ENCODE results near the gene LAMA3. TPM values are rescaled to one million over a fixed set of nuclear protein-coding genes. Genes with fewer than 3 reads are reported as not detected.

LAMA3 gene
- total RNA-seq, 2 donors from 2014 or later: 31.9 to 41.3 TPM

DNA sequence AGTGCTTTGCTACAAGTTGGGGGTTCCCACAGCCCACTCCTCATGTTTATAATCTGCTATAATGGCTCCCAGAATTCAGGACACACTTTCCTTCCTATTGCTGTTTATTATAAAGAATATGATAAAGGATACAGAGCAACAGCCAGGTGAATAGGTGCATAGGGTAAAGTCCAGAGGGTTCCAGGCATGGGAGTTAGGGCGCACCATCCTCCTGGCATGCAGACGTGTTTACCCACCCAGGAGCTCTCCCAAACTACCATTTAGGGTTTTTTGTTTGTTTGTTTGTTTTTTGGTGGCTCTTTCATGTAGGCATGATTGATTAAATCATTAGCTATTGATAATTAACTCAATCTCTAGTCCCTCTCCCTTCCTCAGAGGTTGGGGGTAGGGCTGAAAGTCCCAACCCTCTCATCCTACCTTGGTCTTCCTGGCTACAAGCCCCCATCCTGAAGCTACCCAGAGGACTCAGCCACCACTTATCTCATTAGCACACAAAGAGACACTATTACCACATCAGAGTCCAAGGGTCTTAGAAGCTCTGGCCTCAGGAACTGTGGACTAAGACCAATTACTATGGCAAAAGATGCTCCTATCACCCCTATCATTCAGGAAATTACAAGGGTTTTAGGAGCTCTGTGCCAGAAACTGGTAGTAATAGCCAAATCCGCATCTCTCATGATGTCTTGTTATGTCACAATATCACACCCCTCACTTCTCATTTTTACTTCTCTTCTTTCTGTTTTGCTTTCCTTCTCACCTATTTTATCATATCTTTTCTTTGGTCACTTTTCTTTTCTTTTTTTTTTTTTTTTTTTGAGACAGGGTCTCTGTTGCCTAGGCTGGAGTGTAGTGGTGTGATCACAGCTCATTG, 170.4 kb downstream of the LAMA3 start:
- H3K27me3 ChIP-seq: no peaks in the 10 kb centered on the region
- no peak overlapping the region for H3K27ac ChIP-seq
- DNase-seq: no peak
- no peaks in the 10 kb centered on the region for H3K9me3 ChIP-seq
- TF ChIP-seq, protein P1, sequence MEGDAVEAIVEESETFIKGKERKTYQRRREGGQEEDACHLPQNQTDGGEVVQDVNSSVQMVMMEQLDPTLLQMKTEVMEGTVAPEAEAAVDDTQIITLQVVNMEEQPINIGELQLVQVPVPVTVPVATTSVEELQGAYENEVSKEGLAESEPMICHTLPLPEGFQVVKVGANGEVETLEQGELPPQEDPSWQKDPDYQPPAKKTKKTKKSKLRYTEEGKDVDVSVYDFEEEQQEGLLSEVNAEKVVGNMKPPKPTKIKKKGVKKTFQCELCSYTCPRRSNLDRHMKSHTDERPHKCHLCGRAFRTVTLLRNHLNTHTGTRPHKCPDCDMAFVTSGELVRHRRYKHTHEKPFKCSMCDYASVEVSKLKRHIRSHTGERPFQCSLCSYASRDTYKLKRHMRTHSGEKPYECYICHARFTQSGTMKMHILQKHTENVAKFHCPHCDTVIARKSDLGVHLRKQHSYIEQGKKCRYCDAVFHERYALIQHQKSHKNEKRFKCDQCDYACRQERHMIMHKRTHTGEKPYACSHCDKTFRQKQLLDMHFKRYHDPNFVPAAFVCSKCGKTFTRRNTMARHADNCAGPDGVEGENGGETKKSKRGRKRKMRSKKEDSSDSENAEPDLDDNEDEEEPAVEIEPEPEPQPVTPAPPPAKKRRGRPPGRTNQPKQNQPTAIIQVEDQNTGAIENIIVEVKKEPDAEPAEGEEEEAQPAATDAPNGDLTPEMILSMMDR (IDR thresholded peaks at IDR 0.05): no peak
- intact Hi-C loops (cut with DNase I): no loop called here
- H3K4me3 ChIP-seq: no peak overlapping the region
- H3K36me3 ChIP-seq: no peaks in the 10 kb centered on the region
- H3K4me1 ChIP-seq: no peaks in the 10 kb centered on the region
- H3K9ac ChIP-seq (ENCODE audit: low read depth in 2 of 2, low read length in 2 of 2): no peak overlapping the region

DNA sequence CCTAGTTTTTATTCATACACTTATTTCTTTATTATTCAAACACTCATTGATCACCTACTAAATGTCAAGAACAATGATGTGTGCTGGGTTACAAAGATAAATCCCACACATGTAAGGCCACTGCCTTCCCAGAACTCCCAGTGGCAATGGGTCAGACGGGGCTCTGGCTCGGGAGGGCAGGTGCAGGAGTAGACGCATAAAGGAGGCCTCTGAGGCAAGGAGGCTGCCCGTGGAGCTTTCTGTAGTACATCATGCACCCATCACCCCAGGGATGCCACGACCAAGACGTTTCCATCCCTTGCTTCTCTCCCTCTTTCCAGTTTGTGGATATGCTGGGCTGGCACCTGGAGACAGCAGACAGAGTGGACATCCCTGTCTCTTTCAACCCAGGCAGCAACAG, 172.1 kb downstream of the LAMA3 start:
- TF ChIP-seq, protein P1 (IDR thresholded peaks at IDR 0.05): no peak
- Histone ChIP-seq H3K4me1 (no peaks in the 10 kb centered on the region), H3K9ac (ENCODE audit: low read depth in 2 of 2, low read length in 2 of 2) (no peak overlapping the region), H3K4me3 (no peak overlapping the region), H3K36me3 (no peaks in the 10 kb centered on the region), H3K27ac (no peak overlapping the region), H3K27me3 (no peaks in the 10 kb centered on the region), H3K9me3 (no peaks in the 10 kb centered on the region)
- no peak for DNase-seq
- intact Hi-C loops (cut with DNase I): no loop called here

GRCh38 chr18:23861805-23862470, 172.7 kb downstream of the LAMA3 start:
- no peak overlapping the region for H3K4me3 ChIP-seq
- DNase-seq: no peak
- H3K27me3 ChIP-seq: no peaks in the 10 kb centered on the region
- no peak overlapping the region for H3K27ac ChIP-seq
- no peaks in the 10 kb centered on the region for H3K36me3 ChIP-seq
- TF ChIP-seq, protein P1 (IDR thresholded peaks at IDR 0.05): no peak
- H3K9me3 ChIP-seq: no peaks in the 10 kb centered on the region
- intact Hi-C loops (cut with DNase I): no loop called here
- H3K4me1 ChIP-seq: no peaks in the 10 kb centered on the region
- H3K9ac ChIP-seq (ENCODE audit: low read depth in 2 of 2, low read length in 2 of 2): no peak overlapping the region

- TF ChIP-seq, protein P1 (IDR thresholded peaks at IDR 0.05): no peak
- H3K36me3 ChIP-seq: no peaks in the 10 kb centered on the region
- no peak overlapping the region for H3K27ac ChIP-seq
Observed at GRCh38 chr18:23864624-23865023, 175.4 kb downstream of the LAMA3 start.

GRCh38 chr18:23867006-23867405, 177.8 kb downstream of the LAMA3 start:
- Histone ChIP-seq H3K27ac (no peak overlapping the region), H3K9me3 (no peaks in the 10 kb centered on the region), H3K36me3 (no peaks in the 10 kb centered on the region), H3K9ac (ENCODE audit: low read depth in 2 of 2, low read length in 2 of 2) (no peak overlapping the region), H3K4me3 (no peak overlapping the region), H3K4me1 (no peaks in the 10 kb centered on the region), H3K27me3 (no peaks in the 10 kb centered on the region)
- TF ChIP-seq, protein P1 (IDR thresholded peaks at IDR 0.05): no peak
- no peak for DNase-seq
- intact Hi-C loops (cut with DNase I): no loop called here

More at GRCh38 chr18:23864624-23865023, 175.4 kb downstream of the LAMA3 start:
- no peaks in the 10 kb centered on the region for H3K4me1 ChIP-seq
- no peak for DNase-seq
- H3K9ac ChIP-seq (ENCODE audit: low read depth in 2 of 2, low read length in 2 of 2): no peak overlapping the region
- intact Hi-C loops (cut with DNase I): no loop called here
- H3K9me3 ChIP-seq: no peaks in the 10 kb centered on the region
- H3K4me3 ChIP-seq: no peak overlapping the region
- no peaks in the 10 kb centered on the region for H3K27me3 ChIP-seq

Data from colonic mucosa (tissue), 4 donors.